SK-N-SH treated with all-trans-retinoic acid at 6 μM for 48 hours (cell line): ENCODE results near the gene PEMT.
"Not testable (repeated sequence)": the region's sequence is repeated elsewhere in the genome, so short reads cannot be mapped to it uniquely, and the experiment has no call there.

Experiments
- ATAC-seq: fragments of 200-7000 bp; cut with Tn5 transposase; 3 replicates; pipeline ENCODE4 v1.9.1; 2020; ENCODE audit warnings: mild to moderate bottlenecking, moderate library complexity
- BACH2 ChIP-seq: fragments of 250-450 bp; sonication (Bioruptor Pico); IDR thresholded peaks from 2 replicates; pipeline ENCODE4 v1.9.0; 2021; ENCODE audit warnings: mild to moderate bottlenecking, borderline replicate concordance
- CREB5 ChIP-seq: fragments of 250-450 bp; sonication (Bioruptor Pico); IDR thresholded peaks from 2 replicates; pipeline ENCODE4 v1.5.1; 2020; ENCODE audit warnings: low read depth, mild to moderate bottlenecking, moderate library complexity
- CSDC2 ChIP-seq: fragments of 250-450 bp; sonication (Bioruptor Pico); IDR thresholded peaks from 2 replicates; pipeline ENCODE4 v1.5.0; 2020; ENCODE audit warnings: mild to moderate bottlenecking, moderate library complexity
- CSRNP3 ChIP-seq: fragments of 250-450 bp; sonication (Bioruptor Pico); IDR thresholded peaks from 2 replicates; pipeline ENCODE4 v1.5.1; 2021; ENCODE audit warnings: mild to moderate bottlenecking, moderate library complexity
- ESRRG ChIP-seq: fragments of 250-450 bp; sonication (Bioruptor Pico); IDR thresholded peaks from 2 replicates; pipeline ENCODE4 v1.6.1; 2021; ENCODE audit warnings: mild to moderate bottlenecking
- GLIS3 ChIP-seq: fragments of 250-450 bp; sonication (Bioruptor Pico); IDR thresholded peaks from 2 replicates; pipeline ENCODE4 v1.5.0; 2020; ENCODE audit warnings: mild to moderate bottlenecking, moderate library complexity
- ISL1 ChIP-seq: fragments of 250-450 bp; sonication (Bioruptor Pico); IDR thresholded peaks from 2 replicates; pipeline ENCODE4 v2.1.2; 2022; ENCODE audit warnings: mild to moderate bottlenecking, moderate library complexity
- OSR1 ChIP-seq: fragments of 250-450 bp; sonication (Bioruptor Pico); IDR thresholded peaks from 2 replicates; pipeline ENCODE4 v1.8.0; 2022; ENCODE audit warnings: moderate library complexity, mild to moderate bottlenecking, inconsistent platforms
- PPARA ChIP-seq: fragments of 250-450 bp; sonication (Bioruptor Pico); IDR thresholded peaks from 2 replicates; pipeline ENCODE4 v1.5.0; 2020; ENCODE audit warnings: mild to moderate bottlenecking, borderline replicate concordance
- RARB ChIP-seq: fragments of 250-450 bp; sonication (Bioruptor Pico); IDR thresholded peaks from 2 replicates; pipeline ENCODE4 v1.8.0; 2021; ENCODE audit warnings: mild to moderate bottlenecking, moderate library complexity
- SNAI2 ChIP-seq: fragments of 250-450 bp; sonication (Bioruptor Pico); IDR thresholded peaks from 2 replicates; pipeline ENCODE4 v1.5.0; 2020; ENCODE audit warnings: mild to moderate bottlenecking, moderate library complexity
- TCF4 ChIP-seq: fragments of 250-450 bp; sonication (Bioruptor Pico); IDR thresholded peaks from 2 replicates; pipeline ENCODE4 v1.8.0; 2021; ENCODE audit warnings: mild to moderate bottlenecking, moderate library complexity, borderline replicate concordance
- TOX ChIP-seq: fragments of 250-450 bp; sonication (Bioruptor Pico); IDR thresholded peaks from 2 replicates; pipeline ENCODE4 v1.8.0; 2021; ENCODE audit warnings: mild to moderate bottlenecking, moderate library complexity, borderline replicate concordance
- ZC3H10 ChIP-seq: fragments of 250-450 bp; sonication (Bioruptor Pico); IDR thresholded peaks from 2 replicates; pipeline ENCODE4 v1.5.1; 2021; ENCODE audit warnings: mild to moderate bottlenecking, moderate library complexity
- ZFP3 ChIP-seq: fragments of 250-450 bp; sonication (Bioruptor Pico); IDR thresholded peaks from 2 replicates; pipeline ENCODE4 v1.5.0; 2020; ENCODE audit warnings: mild to moderate bottlenecking, moderate library complexity
- ZFP30 ChIP-seq: fragments of 450-650 bp; formaldehyde crosslinking; IDR thresholded peaks from 2 replicates; pipeline ENCODE4 v1.5.0; 2022; ENCODE audit warnings: mild to moderate bottlenecking, moderate library complexity
- ZNF565 ChIP-seq: fragments of 450-650 bp; formaldehyde crosslinking; conservative IDR thresholded peaks from 2 replicates; pipeline ENCODE4 v1.5.0; 2020; ENCODE audit warnings: low read depth, mild to moderate bottlenecking, moderate library complexity
- ZNF8 ChIP-seq: fragments of 450-650 bp; formaldehyde crosslinking; IDR thresholded peaks from 2 replicates; pipeline ENCODE4 v1.5.0; 2020; ENCODE audit warnings: mild to moderate bottlenecking, moderate library complexity
- TF ChIP-seq, protein P1 (sequence below): fragments of 250-450 bp; sonication (Bioruptor Pico); IDR thresholded peaks from 2 replicates; pipeline ENCODE4 v1.8.0; 2020; ENCODE audit warnings: mild to moderate bottlenecking, moderate library complexity, borderline replicate concordance
- TF ChIP-seq, protein P2 (sequence below): fragments of 250-450 bp; sonication (Bioruptor Pico); IDR thresholded peaks from 2 replicates; pipeline ENCODE4 v1.8.0; 2021; ENCODE audit warnings: low read depth, mild to moderate bottlenecking, moderate library complexity, borderline replicate concordance
- TF ChIP-seq, protein P3 (sequence below): fragments of 250-450 bp; sonication (Bioruptor Pico); IDR thresholded peaks from 2 replicates; pipeline ENCODE4 v1.5.0; 2020; ENCODE audit warnings: mild to moderate bottlenecking, moderate library complexity

PEMT gene

DNA sequence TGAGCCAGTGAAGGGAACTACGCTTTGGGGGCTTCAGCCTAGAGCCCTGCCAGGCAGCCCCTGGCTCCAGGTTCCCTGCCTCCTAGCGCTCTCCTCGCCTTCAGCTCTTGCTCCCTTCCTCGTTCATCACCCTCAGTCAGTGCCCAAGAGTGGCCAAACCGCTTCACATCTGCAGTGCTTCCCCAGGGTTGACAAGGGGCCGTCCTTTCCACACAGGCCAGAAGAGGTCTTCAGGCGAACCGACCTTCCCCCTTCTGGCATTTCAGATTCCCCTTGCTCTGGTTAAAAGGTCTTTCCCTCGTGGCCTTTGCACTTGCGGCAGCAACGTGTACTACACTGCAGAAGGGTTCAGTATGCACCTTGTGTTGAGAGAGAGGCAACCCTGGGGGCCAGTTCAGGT, 99.4 kb downstream of the PEMT start:
- no peak for ATAC-seq
- TF ChIP-seq PPARA (CRISPR knock-in tag) (no peak), CREB5 (CRISPR knock-in tag) (no peak), TOX (no peak)

GRCh38 chr17:17491546-17491988, 99.9 kb downstream of the PEMT start:
- TF ChIP-seq ZNF8 (CRISPR knock-in tag) (no peak), CSRNP3 (CRISPR knock-in tag) (no peak)

GRCh38 chr17:17491031-17491471, 100.5 kb downstream of the PEMT start:
- no peak for ATAC-seq
- TF ChIP-seq OSR1 (no peak), ZFP3 (CRISPR knock-in tag) (no peak), TCF4 (no peak), ZNF565 (CRISPR knock-in tag) (no peak), CSRNP3 (CRISPR knock-in tag) (no peak), TOX (no peak), SNAI2 (CRISPR knock-in tag) (no peak), CREB5 (CRISPR knock-in tag) (no peak), CSDC2 (CRISPR knock-in tag) (no peak), GLIS3 (CRISPR knock-in tag) (no peak), ESRRG (no peak), ISL1 (CRISPR knock-in tag) (no peak), BACH2 (CRISPR knock-in tag) (no peak), RARB (no peak), ZFP30 (CRISPR knock-in tag) (no peak)
- TF ChIP-seq, protein P1, sequence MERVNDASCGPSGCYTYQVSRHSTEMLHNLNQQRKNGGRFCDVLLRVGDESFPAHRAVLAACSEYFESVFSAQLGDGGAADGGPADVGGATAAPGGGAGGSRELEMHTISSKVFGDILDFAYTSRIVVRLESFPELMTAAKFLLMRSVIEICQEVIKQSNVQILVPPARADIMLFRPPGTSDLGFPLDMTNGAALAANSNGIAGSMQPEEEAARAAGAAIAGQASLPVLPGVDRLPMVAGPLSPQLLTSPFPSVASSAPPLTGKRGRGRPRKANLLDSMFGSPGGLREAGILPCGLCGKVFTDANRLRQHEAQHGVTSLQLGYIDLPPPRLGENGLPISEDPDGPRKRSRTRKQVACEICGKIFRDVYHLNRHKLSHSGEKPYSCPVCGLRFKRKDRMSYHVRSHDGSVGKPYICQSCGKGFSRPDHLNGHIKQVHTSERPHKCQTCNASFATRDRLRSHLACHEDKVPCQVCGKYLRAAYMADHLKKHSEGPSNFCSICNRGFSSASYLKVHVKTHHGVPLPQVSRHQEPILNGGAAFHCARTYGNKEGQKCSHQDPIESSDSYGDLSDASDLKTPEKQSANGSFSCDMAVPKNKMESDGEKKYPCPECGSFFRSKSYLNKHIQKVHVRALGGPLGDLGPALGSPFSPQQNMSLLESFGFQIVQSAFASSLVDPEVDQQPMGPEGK (CRISPR knock-in tag) = no peak
- TF ChIP-seq, all 23 proteins: peak for 0

More at GRCh38 chr17:17491546-17491988, 99.9 kb downstream of the PEMT start:
- ATAC-seq = no peak

- ATAC-seq = no peak
Observed at GRCh38 chr17:17487998-17488397, 103.5 kb downstream of the PEMT start.

GRCh38 chr17:17486416-17486815, 105.1 kb downstream of the PEMT start:
- not testable (repeated sequence) for ATAC-seq

More at GRCh38 chr17:17487998-17488397, 103.5 kb downstream of the PEMT start:
- no peak for TF ChIP-seq ZC3H10 (CRISPR knock-in tag)
- no peak for TF ChIP-seq CSDC2 (CRISPR knock-in tag)
- no peak for TF ChIP-seq TOX
- no peak for TF ChIP-seq ESRRG
- TF ChIP-seq PPARA (CRISPR knock-in tag) = no peak
- TF ChIP-seq, protein P2, sequence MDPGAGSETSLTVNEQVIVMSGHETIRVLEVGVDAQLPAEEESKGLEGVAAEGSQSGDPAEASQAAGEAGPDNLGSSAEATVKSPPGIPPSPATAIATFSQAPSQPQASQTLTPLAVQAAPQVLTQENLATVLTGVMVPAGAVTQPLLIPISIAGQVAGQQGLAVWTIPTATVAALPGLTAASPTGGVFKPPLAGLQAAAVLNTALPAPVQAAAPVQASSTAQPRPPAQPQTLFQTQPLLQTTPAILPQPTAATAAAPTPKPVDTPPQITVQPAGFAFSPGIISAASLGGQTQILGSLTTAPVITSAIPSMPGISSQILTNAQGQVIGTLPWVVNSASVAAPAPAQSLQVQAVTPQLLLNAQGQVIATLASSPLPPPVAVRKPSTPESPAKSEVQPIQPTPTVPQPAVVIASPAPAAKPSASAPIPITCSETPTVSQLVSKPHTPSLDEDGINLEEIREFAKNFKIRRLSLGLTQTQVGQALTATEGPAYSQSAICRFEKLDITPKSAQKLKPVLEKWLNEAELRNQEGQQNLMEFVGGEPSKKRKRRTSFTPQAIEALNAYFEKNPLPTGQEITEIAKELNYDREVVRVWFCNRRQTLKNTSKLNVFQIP = no peak
- TF ChIP-seq BACH2 (CRISPR knock-in tag) = no peak
- TF ChIP-seq RARB = no peak
- TF ChIP-seq, protein P3, sequence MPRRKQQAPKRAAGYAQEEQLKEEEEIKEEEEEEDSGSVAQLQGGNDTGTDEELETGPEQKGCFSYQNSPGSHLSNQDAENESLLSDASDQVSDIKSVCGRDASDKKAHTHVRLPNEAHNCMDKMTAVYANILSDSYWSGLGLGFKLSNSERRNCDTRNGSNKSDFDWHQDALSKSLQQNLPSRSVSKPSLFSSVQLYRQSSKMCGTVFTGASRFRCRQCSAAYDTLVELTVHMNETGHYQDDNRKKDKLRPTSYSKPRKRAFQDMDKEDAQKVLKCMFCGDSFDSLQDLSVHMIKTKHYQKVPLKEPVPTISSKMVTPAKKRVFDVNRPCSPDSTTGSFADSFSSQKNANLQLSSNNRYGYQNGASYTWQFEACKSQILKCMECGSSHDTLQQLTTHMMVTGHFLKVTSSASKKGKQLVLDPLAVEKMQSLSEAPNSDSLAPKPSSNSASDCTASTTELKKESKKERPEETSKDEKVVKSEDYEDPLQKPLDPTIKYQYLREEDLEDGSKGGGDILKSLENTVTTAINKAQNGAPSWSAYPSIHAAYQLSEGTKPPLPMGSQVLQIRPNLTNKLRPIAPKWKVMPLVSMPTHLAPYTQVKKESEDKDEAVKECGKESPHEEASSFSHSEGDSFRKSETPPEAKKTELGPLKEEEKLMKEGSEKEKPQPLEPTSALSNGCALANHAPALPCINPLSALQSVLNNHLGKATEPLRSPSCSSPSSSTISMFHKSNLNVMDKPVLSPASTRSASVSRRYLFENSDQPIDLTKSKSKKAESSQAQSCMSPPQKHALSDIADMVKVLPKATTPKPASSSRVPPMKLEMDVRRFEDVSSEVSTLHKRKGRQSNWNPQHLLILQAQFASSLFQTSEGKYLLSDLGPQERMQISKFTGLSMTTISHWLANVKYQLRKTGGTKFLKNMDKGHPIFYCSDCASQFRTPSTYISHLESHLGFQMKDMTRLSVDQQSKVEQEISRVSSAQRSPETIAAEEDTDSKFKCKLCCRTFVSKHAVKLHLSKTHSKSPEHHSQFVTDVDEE (CRISPR knock-in tag) = no peak
- TF ChIP-seq, all 23 proteins: peak for 0
